DOHH2 (cell line): ENCODE data around the gene UNC5B.

Source experiments
- EZH2phosphoT487 ChIP-seq: fragments of 200-600 bp; sonication (generic); IDR thresholded peaks from 2 replicates; pipeline ENCODE4 v1.6.1; 2017; ENCODE audit warnings: borderline replicate concordance, mild to moderate bottlenecking, antibody characterized with exemption, low read length, moderate library complexity, mixed read lengths
- TF ChIP-seq, protein P1 (sequence below): fragments of 200-600 bp; sonication (generic); IDR thresholded peaks from one replicate; pipeline ENCODE4 v1.5.1; 2014; ENCODE audit warnings: antibody characterized with exemption, mild to moderate bottlenecking, low read depth, low read length; ENCODE audit not compliant: poor library complexity, severe bottlenecking

DNA sequence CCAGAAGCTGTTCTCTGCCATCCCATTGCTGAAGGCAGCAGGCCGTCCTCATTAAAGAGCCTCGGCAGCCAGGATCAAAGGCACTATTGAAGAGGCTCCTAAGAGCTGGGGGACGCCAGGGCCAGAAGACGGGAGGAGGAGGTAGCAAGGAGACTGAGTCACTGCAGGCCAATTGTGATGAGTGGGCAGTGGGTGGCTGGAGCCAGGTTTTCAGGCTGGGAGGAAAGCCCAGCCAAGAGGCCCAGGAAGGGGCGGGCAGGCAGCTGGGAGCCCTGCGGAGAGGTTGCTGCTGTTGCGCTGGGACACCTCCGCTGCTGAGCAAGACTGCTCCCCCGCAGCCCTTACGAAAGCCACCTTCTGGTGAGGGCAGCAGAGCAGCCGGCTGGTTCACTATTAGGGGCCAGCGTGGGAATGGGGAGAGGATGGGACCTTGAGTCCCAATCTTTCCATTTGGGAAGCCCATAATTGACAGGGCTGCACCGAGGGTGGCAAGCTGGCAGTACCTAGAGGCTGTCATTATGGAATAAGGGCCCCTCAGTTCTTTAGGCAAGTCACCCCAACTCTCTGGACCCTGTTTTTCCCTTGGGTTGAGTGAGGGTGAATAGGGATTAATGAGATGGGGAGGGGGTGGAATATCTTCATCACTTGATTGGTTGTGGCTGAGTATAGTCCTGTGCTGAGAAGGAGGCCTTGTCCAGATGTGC lies 48.4 kb downstream of the UNC5B start:
- TF ChIP-seq, protein P1, sequence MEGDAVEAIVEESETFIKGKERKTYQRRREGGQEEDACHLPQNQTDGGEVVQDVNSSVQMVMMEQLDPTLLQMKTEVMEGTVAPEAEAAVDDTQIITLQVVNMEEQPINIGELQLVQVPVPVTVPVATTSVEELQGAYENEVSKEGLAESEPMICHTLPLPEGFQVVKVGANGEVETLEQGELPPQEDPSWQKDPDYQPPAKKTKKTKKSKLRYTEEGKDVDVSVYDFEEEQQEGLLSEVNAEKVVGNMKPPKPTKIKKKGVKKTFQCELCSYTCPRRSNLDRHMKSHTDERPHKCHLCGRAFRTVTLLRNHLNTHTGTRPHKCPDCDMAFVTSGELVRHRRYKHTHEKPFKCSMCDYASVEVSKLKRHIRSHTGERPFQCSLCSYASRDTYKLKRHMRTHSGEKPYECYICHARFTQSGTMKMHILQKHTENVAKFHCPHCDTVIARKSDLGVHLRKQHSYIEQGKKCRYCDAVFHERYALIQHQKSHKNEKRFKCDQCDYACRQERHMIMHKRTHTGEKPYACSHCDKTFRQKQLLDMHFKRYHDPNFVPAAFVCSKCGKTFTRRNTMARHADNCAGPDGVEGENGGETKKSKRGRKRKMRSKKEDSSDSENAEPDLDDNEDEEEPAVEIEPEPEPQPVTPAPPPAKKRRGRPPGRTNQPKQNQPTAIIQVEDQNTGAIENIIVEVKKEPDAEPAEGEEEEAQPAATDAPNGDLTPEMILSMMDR, result no peak
- TF ChIP-seq EZH2phosphoT487, result no peak
